ENCODE results near the gene MAN1B1. TPM values are rescaled to one million over a fixed set of nuclear protein-coding genes. Genes with fewer than 3 reads are reported as not detected.

Gene MAN1B1
- total and polyA plus RNA-seq, 2 of the 8 experiments (the other 6 are each of a cell fraction or from before 2014, with no cell fraction given), result 33.7 to 36.3 TPM

DNA sequence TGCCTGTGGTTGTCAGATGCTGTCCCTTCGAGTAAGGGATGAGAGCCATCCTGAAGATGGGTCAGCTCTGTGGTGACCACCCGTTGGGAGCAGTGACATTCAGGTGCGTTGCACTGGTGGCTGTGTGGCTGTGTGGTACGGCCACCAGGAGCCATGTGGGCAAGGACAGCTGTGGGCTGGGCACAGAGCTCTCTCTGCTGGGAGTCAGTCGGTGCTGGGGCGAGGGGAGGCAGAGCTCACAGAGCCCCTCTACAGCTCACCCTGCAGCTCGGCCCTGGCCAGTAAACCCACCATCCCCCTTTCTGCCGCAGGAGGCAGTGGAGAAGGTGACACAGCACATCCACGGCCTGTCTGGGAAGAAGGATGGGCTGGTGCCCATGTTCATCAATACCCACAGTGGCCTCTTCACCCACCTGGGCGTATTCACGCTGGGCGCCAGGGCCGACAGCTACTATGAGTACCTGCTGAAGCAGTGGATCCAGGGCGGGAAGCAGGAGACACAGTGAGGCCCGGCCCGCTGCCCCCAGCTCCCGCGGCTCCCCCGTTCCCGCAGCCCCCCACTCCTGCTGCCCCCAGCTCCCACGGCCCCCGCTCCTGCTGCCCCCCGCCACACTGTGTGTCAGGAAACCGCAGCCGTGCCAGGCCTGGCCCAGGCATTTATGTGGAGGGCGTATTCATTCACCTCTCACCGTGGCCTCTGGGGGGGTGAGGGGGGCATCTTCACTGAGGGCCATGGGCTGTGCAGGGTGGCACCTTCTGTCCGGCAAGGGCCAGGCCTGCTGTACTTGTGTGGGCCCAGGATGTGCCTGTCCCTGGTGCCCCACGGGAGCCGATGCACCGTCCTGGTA lies 19.3 kb downstream of the MAN1B1 start:
- Histone ChIP-seq H3K4ac (replicated peaks; ENCODE audit: insufficient read length, low read depth, low read length) (no peak overlapping the region), H2BK15ac (ENCODE audit: low read length) (no peak overlapping the region), H3K18ac (ENCODE audit: extremely low read depth, low read length) (no peak overlapping the region), H2BK12ac (ENCODE audit: low read depth, low read length) (no peak overlapping the region), H2BK20ac (ENCODE audit: low read length) (no peak overlapping the region), H2BK5ac (ENCODE audit: low read depth, low read length) (no peak overlapping the region; the same call in 1 of the 2 replicates), H3K23ac (ENCODE audit: insufficient read length) (no peak overlapping the region), H3K79me1 (ENCODE audit: low read depth, low read length) (peaks cover 2% of the 10 kb centered on the region), H4K20me1 (replicated peaks in 1 of 2; ENCODE audit: control insufficient read depth in 1 of 2, insufficient read depth in 2 of 2, low read length in 2 of 2) (peaks cover 0 to 2% of the 10 kb centered on the region in 2 experiments), H3K36me3 (ENCODE audit: control insufficient read depth in 2 of 4, insufficient read depth in 4 of 4, low read length in 3 of 4) (peaks cover 19 to 34% (median 31%) of the 10 kb centered on the region in 4 experiments; a peak in 7 of 8 replicates), H3K27me3 (replicated peaks in 1 of 4; ENCODE audit: control insufficient read depth in 3 of 4, extremely low read depth in 1 of 4, insufficient read depth in 3 of 4, low read length in 3 of 4) (no peaks in the 10 kb centered on the region), H3K79me2 (ENCODE audit: control insufficient read depth in 1 of 2, insufficient read depth in 2 of 2, low read length in 2 of 2) (no peaks in the 10 kb centered on the region), H4K8ac (ENCODE audit: extremely low read depth, insufficient read depth, low read length) (no peak overlapping the region), H3K4me2 (ENCODE audit: insufficient read depth in 1 of 2, low read depth in 2 of 2, low read length in 2 of 2) (no peak overlapping the region), H3K27ac (ENCODE audit: low read depth, low read length) (no peak overlapping the region), H3K14ac (ENCODE audit: insufficient read length) (no peak overlapping the region), H4K91ac (replicated peaks; ENCODE audit: insufficient read length, low read length) (no peak overlapping the region), H2BK120ac (replicated peaks; ENCODE audit: low read depth, low read length) (no peak overlapping the region), H3K9me3 (ENCODE audit: insufficient read depth in 2 of 2, low read depth in 1 of 2, low read length in 1 of 2) (peaks cover 20 to 24% of the 10 kb centered on the region in 2 experiments), H4K5ac (ENCODE audit: insufficient read length, low read depth, low read length) (no peak overlapping the region), H2AK5ac (ENCODE audit: low read depth, low read length) (no peak overlapping the region), H3K4me3 (ENCODE audit: extremely low read depth in 1 of 4, insufficient read depth in 2 of 4, low read depth in 3 of 4, low read length in 4 of 4) (no peak overlapping the region), H3K4me1 (replicated peaks in 1 of 4; ENCODE audit: control insufficient read depth in 3 of 4, insufficient read depth in 4 of 4, low read length in 3 of 4) (no peaks in the 10 kb centered on the region), H3K56ac (replicated peaks; ENCODE audit: insufficient read length, low read depth, low read length) (no peak overlapping the region), H3K9ac (replicated peaks in 1 of 4; ENCODE audit: extremely low read depth in 1 of 4, low read depth in 3 of 4, low read length in 3 of 4) (no peak overlapping the region), H3K23me2 (ENCODE audit: low read depth, low read length) (no peaks in the 10 kb centered on the region), H2AFZ (ENCODE audit: low read length) (no peak overlapping the region)
- WGBS, 2 experiments (ENCODE audit: extremely low coverage in 1 of 2, insufficient coverage in 1 of 2, insufficient read length in 1 of 2, insufficient replicate concordance in 2 of 2, low coverage in 1 of 2, low lambda C conversion rate in 2 of 2, missing lambda C conversion rate in 1 of 2), result 92% methylated on average over 20 of the region's 31 CpGs; no CpG with 5 or more reads in 1 of the 2 experiments
- DNase-seq (ENCODE audit: low read depth in 1 of 2, low spot score in 2 of 2) (no peak), FAIRE-seq (no peak)
- POLR2A ChIA-PET (ENCODE audit: partially characterized antibody), result interaction anchor here (1.1 kb wide), 1 partner anchor 11 kb away, joined by 3 read pairs; no protein-coding TSS in a partner anchor
- CTCF ChIA-PET (ENCODE audit: partially characterized antibody), result interaction anchor here (0.5 to 2.7 kb wide), 14 partner anchors 9 to 130 kb away, joined by 3 to 9 read pairs (median 4); partner anchors contain the start of gene RNF208
- TF ChIP-seq ZNF274 (IDR thresholded peaks at IDR 0.05; ENCODE audit: borderline replicate concordance, extremely low read depth, low read length) (no peak), CTBP2 (IDR thresholded peaks at IDR 0.05; ENCODE audit: borderline replicate concordance, insufficient read depth, insufficient read length, low read length) (no peak), YY1 (IDR thresholded peaks at IDR 0.05; ENCODE audit: low read depth, low read length) (no peak), POLR2A (IDR thresholded peaks at IDR 0.05; ENCODE audit: control extremely low read depth in 1 of 2, low read depth in 2 of 2, low read length in 2 of 2) (no peak)
